Thymus (tissue), 11 donors: ENCODE data around the gene NFATC3. TPM values are rescaled to one million over a fixed set of nuclear protein-coding genes. Genes with fewer than 3 reads are reported as not detected.
A peak's percentile ranks its signal among the peaks of the same experiment; 100 is the strongest.
"Not testable (repeated sequence)": the region's sequence is repeated elsewhere in the genome, so short reads cannot be mapped to it uniquely, and the experiment has no call there.

Experiments used
- DNase-seq, 9 donors: peaks; one replicate each; pipeline ENCODE4 v3.0.0-alpha.2; 2013; ENCODE audit warnings: low spot score in 9 of 9, low read depth in 6 of 9, missing footprints in 1 of 9
- H3K27ac ChIP-seq, 2 donors: one replicate each; pipeline ENCODE4 v1.5.1; 2013; ENCODE audit warnings: control low read depth in 1 of 2, low read depth in 1 of 2, low read length in 1 of 2, mild to moderate bottlenecking in 1 of 2, moderate library complexity in 1 of 2
- H3K27me3 ChIP-seq, 2 donors: one replicate each; pipeline ENCODE4 v1.5.1; 2013; ENCODE audit warnings: low read length in 1 of 2; ENCODE audit not compliant: control insufficient read depth in 2 of 2, insufficient read depth in 1 of 2
- H3K36me3 ChIP-seq, 2 donors: one replicate each; pipeline ENCODE4 v1.5.1; 2013; ENCODE audit warnings: low read length in 1 of 2, mild to moderate bottlenecking in 1 of 2, moderate library complexity in 1 of 2; ENCODE audit not compliant: control insufficient read depth in 2 of 2, insufficient read depth in 2 of 2
- H3K4me1 ChIP-seq, 2 donors: one replicate each; pipeline ENCODE4 v1.5.1; 2013; ENCODE audit warnings: low read length in 2 of 2; ENCODE audit not compliant: control insufficient read depth in 2 of 2, insufficient read depth in 2 of 2
- H3K4me3 ChIP-seq, 2 donors: one replicate each; pipeline ENCODE4 v1.5.1; 2013; ENCODE audit warnings: low read length in 2 of 2, control low read depth in 1 of 2, mild to moderate bottlenecking in 1 of 2
- H3K9me3 ChIP-seq, 2 donors: one replicate each; pipeline ENCODE4 v1.5.1; 2013; ENCODE audit warnings: low read length in 1 of 2, mild to moderate bottlenecking in 1 of 2; ENCODE audit not compliant: control insufficient read depth in 2 of 2, insufficient read depth in 1 of 2
- WGBS: extraction: QIAGEN DNeasy Blood & Tissue Kit; methylation state at CpG from one replicate; pipeline ENCODE4 v1.1.7; 2013; 5-methylcytosine and 5-hydroxymethylcytosine counted together
- polyA plus RNA-seq: library from polyadenylated mRNA; stranded (reverse); fragments of 200-250 nt; gene quantifications from one replicate; pipeline ENCODE4 v1.2.3, GENCODE V29; 2013
- total RNA-seq: library from RNA; stranded (reverse); fragments of 120-200 nt; gene quantifications from one replicate; pipeline ENCODE4 v1.2.4, GENCODE V29; 2013
- donor health status: healthy.

Gene NFATC3
- total and polyA plus RNA-seq, 2 donors: 37.4 to 149 TPM

GRCh38 chr16:68091380-68092261, 6.5 kb downstream of the NFATC3 start:
- peak in 1 of 9 donors; percentile 57 for DNase-seq
- Histone ChIP-seq H3K36me3 (peaks cover 3 to 5% of the 10 kb centered on the region in 2 donors), H3K9me3 (no peaks in the 10 kb centered on the region), H3K27me3 (no peaks in the 10 kb centered on the region), H3K27ac (peak overlapping the region; percentile 56 to 58), H3K4me3 (peak overlapping the region; percentile 42 to 49), H3K4me1 (peaks cover 16 to 44% of the 10 kb centered on the region in 2 donors)
- 96% methylated on average over 5 of the region's 5 CpGs for WGBS

GRCh38 chr16:68092275-68092674, 7.1 kb downstream of the NFATC3 start:
- Histone ChIP-seq H3K27ac (peak overlapping the region in 1 of 2 donors; percentile 58), H3K4me1 (peaks cover 16 to 46% of the 10 kb centered on the region in 2 donors)
- not testable (repeated sequence) for H3K27me3 ChIP-seq, H3K9me3 ChIP-seq, H3K36me3 ChIP-seq, H3K4me3 ChIP-seq, DNase-seq
- 96% methylated on average over 10 of the region's 10 CpGs for WGBS

GRCh38 chr16:68093816-68094613, 8.8 kb downstream of the NFATC3 start:
- Histone ChIP-seq H3K27me3 (no peaks in the 10 kb centered on the region), H3K36me3 (peaks cover 3 to 9% of the 10 kb centered on the region in 2 donors), H3K4me1 (peaks cover 16 to 46% of the 10 kb centered on the region in 2 donors), H3K9me3 (no peaks in the 10 kb centered on the region), H3K27ac (peak overlapping the region in 1 of 2 donors; percentile 35), H3K4me3 (peak overlapping the region in 1 of 2 donors; percentile 12)
- peak in 2 of 9 donors; percentile 45 to 73 for DNase-seq
- 88% methylated on average over 5 of the region's 5 CpGs for WGBS

- Histone ChIP-seq H3K27me3 (no peaks in the 10 kb centered on the region), H3K9me3 (no peaks in the 10 kb centered on the region), H3K4me1 (peaks cover 16 to 47% of the 10 kb centered on the region in 2 donors), H3K36me3 (peaks cover 3 to 9% of the 10 kb centered on the region in 2 donors), H3K4me3 (no peak overlapping the region), H3K27ac (peak overlapping the region in 1 of 2 donors; percentile 35)
- 92% methylated on average over 4 of the region's 4 CpGs for WGBS
- no peak for DNase-seq
These were observed 9.4 kb downstream of the NFATC3 start for GRCh38 chr16:68094614-68094934.

- DNase-seq: no peak
- Histone ChIP-seq H3K4me3 (no peak overlapping the region), H3K9me3 (no peaks in the 10 kb centered on the region), H3K36me3 (peaks cover 3 to 14% of the 10 kb centered on the region in 2 donors), H3K27me3 (no peaks in the 10 kb centered on the region), H3K4me1 (peaks cover 16 to 53% of the 10 kb centered on the region in 2 donors), H3K27ac (no peak overlapping the region)
- over 99% methylated on average over 2 of the region's 2 CpGs for WGBS
These were observed 11.3 kb downstream of the NFATC3 start for GRCh38 chr16:68096491-68096890.

- H3K9me3 ChIP-seq: no peaks in the 10 kb centered on the region
- H3K36me3 ChIP-seq: peaks cover 3 to 14% of the 10 kb centered on the region in 2 donors
- H3K4me1 ChIP-seq: peaks cover 10 to 47% of the 10 kb centered on the region in 2 donors
- DNase-seq: no peak
- H3K27me3 ChIP-seq: no peaks in the 10 kb centered on the region
- H3K27ac ChIP-seq: no peak overlapping the region
- H3K4me3 ChIP-seq: no peak overlapping the region
These were observed 11.9 kb downstream of the NFATC3 start for GRCh38 chr16:68097088-68097487.

GRCh38 chr16:68097895-68098294, 12.7 kb downstream of the NFATC3 start:
- H3K36me3 ChIP-seq: peaks cover 3 to 19% of the 10 kb centered on the region in 2 donors
- no peaks in the 10 kb centered on the region for H3K27me3 ChIP-seq
- H3K4me3 ChIP-seq: no peak overlapping the region
- H3K9me3 ChIP-seq: no peaks in the 10 kb centered on the region
- DNase-seq: no peak
- WGBS: over 99% methylated on average over 3 of the region's 3 CpGs
- H3K27ac ChIP-seq: no peak overlapping the region
- H3K4me1 ChIP-seq: peaks cover 10 to 40% of the 10 kb centered on the region in 2 donors

GRCh38 chr16:68100488-68100887, 15.3 kb downstream of the NFATC3 start:
- Histone ChIP-seq H3K27ac (peak overlapping the region in 1 of 2 donors; percentile 15), H3K4me1 (peaks cover 2 to 30% of the 10 kb centered on the region in 2 donors), H3K4me3 (no peak overlapping the region), H3K9me3 (peaks cover 0 to 9% of the 10 kb centered on the region in 2 donors), H3K27me3 (no peaks in the 10 kb centered on the region), H3K36me3 (peaks cover under 1 to 19% of the 10 kb centered on the region in 2 donors)
- 96% methylated on average over 4 of the region's 4 CpGs for WGBS
- no peak for DNase-seq

- H3K27me3 ChIP-seq: no peaks in the 10 kb centered on the region
- WGBS: 95% methylated on average over 3 of the region's 3 CpGs
- no peak overlapping the region for H3K27ac ChIP-seq
- H3K4me1 ChIP-seq: peaks cover 0 to 13% of the 10 kb centered on the region in 2 donors
- H3K36me3 ChIP-seq: peaks cover 0 to 10% of the 10 kb centered on the region in 2 donors
- no peak overlapping the region for H3K4me3 ChIP-seq
- H3K9me3 ChIP-seq: peaks cover 2 to 30% of the 10 kb centered on the region in 2 donors
- no peak for DNase-seq
These were observed 20.4 kb downstream of the NFATC3 start for GRCh38 chr16:68105611-68106010.
